ENCODE measurements around the gene KCNIP1. TPM values are rescaled to one million over a fixed set of nuclear protein-coding genes. Genes with fewer than 3 reads are reported as not detected.

KCNIP1 gene
- total RNA-seq, 1 experiment from 2014 or later: not detected

- H3K4me2 ChIP-seq (ENCODE audit: low read length): no peak overlapping the region
- no peak overlapping the region for H3K4me3 ChIP-seq (replicated peaks in 1 of 2; ENCODE audit: low read depth in 1 of 2, low read length in 2 of 2)
- no peaks in the 10 kb centered on the region for H3K36me3 ChIP-seq (ENCODE audit: control insufficient read depth in 1 of 2, insufficient read depth in 2 of 2, low read length in 2 of 2)
- H3K27ac ChIP-seq (ENCODE audit: low read depth, low read length): no peak overlapping the region
- POLR2A ChIA-PET: no interaction called here
- H2AFZ ChIP-seq (ENCODE audit: low read depth, low read length, poor library complexity, severe bottlenecking): no peak overlapping the region
- peaks cover 21% of the 10 kb centered on the region for H3K27me3 ChIP-seq (ENCODE audit: insufficient read depth, low read length)
- H3K4me1 ChIP-seq (ENCODE audit: control insufficient read depth in 1 of 2, insufficient read depth in 2 of 2, low read length in 2 of 2): peaks cover 0 to 4% of the 10 kb centered on the region in 2 experiments; a peak in 1 of 4 replicates
- intact Hi-C loops (cut with micrococcal nuclease): no loop called here
- RAD21 ChIA-PET (ENCODE audit: low non-redundant PET in 1 of 2, low total read pairs in 2 of 2, uncharacterized antibody in 2 of 2, unreplicated experiment in 2 of 2): no interaction called here
- no peaks in the 10 kb centered on the region for H3K9me3 ChIP-seq (ENCODE audit: control insufficient read depth in 1 of 2, insufficient read depth in 1 of 2, low read depth in 1 of 2, low read length in 2 of 2)
- no peaks in the 10 kb centered on the region for H3K79me2 ChIP-seq (ENCODE audit: insufficient read depth, low read length)
- BruUV-seq (replicated peaks): no TSS peak
- no peak overlapping the region for H3K9ac ChIP-seq (ENCODE audit: low read length)
- DNase-seq (ENCODE audit: low read depth, low spot score) (no peak), ATAC-seq (no peak)
- CTCF ChIA-PET: interaction anchor here (1.1 kb wide), 1 partner anchor 148 kb away, joined by 4 read pairs; no protein-coding TSS in a partner anchor
- no peak for TF ChIP-seq RAD21 (IDR thresholded peaks at IDR 0.05; ENCODE audit: low read depth)
- TF ChIP-seq, protein P1, sequence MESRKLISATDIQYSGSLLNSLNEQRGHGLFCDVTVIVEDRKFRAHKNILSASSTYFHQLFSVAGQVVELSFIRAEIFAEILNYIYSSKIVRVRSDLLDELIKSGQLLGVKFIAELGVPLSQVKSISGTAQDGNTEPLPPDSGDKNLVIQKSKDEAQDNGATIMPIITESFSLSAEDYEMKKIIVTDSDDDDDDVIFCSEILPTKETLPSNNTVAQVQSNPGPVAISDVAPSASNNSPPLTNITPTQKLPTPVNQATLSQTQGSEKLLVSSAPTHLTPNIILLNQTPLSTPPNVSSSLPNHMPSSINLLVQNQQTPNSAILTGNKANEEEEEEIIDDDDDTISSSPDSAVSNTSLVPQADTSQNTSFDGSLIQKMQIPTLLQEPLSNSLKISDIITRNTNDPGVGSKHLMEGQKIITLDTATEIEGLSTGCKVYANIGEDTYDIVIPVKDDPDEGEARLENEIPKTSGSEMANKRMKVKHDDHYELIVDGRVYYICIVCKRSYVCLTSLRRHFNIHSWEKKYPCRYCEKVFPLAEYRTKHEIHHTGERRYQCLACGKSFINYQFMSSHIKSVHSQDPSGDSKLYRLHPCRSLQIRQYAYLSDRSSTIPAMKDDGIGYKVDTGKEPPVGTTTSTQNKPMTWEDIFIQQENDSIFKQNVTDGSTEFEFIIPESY (IDR thresholded peaks at IDR 0.05; ENCODE audit: extremely low read depth, insufficient replicate concordance, low read length): no peak
- TF ChIP-seq EZH2phosphoT487 (IDR thresholded peaks at IDR 0.05; ENCODE audit: borderline replicate concordance): no peak
- TF ChIP-seq JUND (IDR thresholded peaks at IDR 0.05): no peak
- TF ChIP-seq EGR1 (IDR thresholded peaks at IDR 0.05; ENCODE audit: low read depth): no peak
- TF ChIP-seq, protein P2, sequence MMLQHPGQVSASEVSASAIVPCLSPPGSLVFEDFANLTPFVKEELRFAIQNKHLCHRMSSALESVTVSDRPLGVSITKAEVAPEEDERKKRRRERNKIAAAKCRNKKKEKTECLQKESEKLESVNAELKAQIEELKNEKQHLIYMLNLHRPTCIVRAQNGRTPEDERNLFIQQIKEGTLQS (IDR thresholded peaks at IDR 0.05): no peak
- no peak for TF ChIP-seq POLR2A (IDR thresholded peaks at IDR 0.05; ENCODE audit: borderline replicate concordance, extremely low read depth, insufficient read depth, insufficient read length)
- no peak for TF ChIP-seq CEBPB (IDR thresholded peaks at IDR 0.05; ENCODE audit: low read depth)
- TF ChIP-seq CBX3 (IDR thresholded peaks at IDR 0.05; ENCODE audit: low read depth): no peak
- TF ChIP-seq SIN3A (IDR thresholded peaks at IDR 0.05; ENCODE audit: low read depth): no peak
- TF ChIP-seq POLR2AphosphoS5 (IDR thresholded peaks at IDR 0.05; ENCODE audit: low read depth, low read length): no peak
- no peaks in the 10 kb centered on the region for H3K9me2 ChIP-seq (ENCODE audit: insufficient read depth)
- no peaks in the 10 kb centered on the region for H4K20me1 ChIP-seq (ENCODE audit: insufficient read depth)
Observed at GRCh38 chr5:170642776-170643436, 139.1 kb downstream of the KCNIP1 start.
